Epithelial cell of proximal tubule (primary cell): Measurements from ENCODE around the gene E2F3. TPM values are rescaled to one million over a fixed set of nuclear protein-coding genes. Genes with fewer than 3 reads are reported as not detected.

Experiments
- DNase-seq: peaks from one replicate; pipeline ENCODE4 v3.0.0-alpha.2; 2011; ENCODE audit warnings: low read depth
- H3K4me3 ChIP-seq: 2 replicates; pipeline ENCODE4 v1.5.1; 2011; ENCODE audit warnings: low read depth, mild to moderate bottlenecking, low read length
- CTCF ChIP-seq: conservative IDR thresholded peaks from 2 replicates; pipeline ENCODE4 v1.5.1; 2012; ENCODE audit warnings: low read depth, mild to moderate bottlenecking, low read length
- total RNA-seq: library from RNA; depleted of rRNA; stranded (reverse); fragments of >200 nt; gene quantifications from 2 replicates; pipeline ENCODE4 v1.2.3, GENCODE V29; 2015

Gene E2F3
- total RNA-seq, 1 donor from 2014 or later: 12.5 TPM

- TF ChIP-seq CTCF: no peak
- DNase-seq: no peak
Observed at GRCh38 chr6:20432692-20433091, 31.0 kb downstream of the E2F3 start.

GRCh38 chr6:20433321-20433720 is 31.6 kb downstream of the E2F3 start:
- no peak overlapping the region for H3K4me3 ChIP-seq
- no peak for TF ChIP-seq CTCF
- no peak for DNase-seq

More at GRCh38 chr6:20432692-20433091, 31.0 kb downstream of the E2F3 start:
- no peak overlapping the region for H3K4me3 ChIP-seq

GRCh38 chr6:20433929-20434328 is 32.2 kb downstream of the E2F3 start:
- no peak overlapping the region for H3K4me3 ChIP-seq
- no peak for TF ChIP-seq CTCF
- DNase-seq: no peak

GRCh38 chr6:20434766-20435165 is 33.1 kb downstream of the E2F3 start:
- no peak overlapping the region for H3K4me3 ChIP-seq
- no peak for TF ChIP-seq CTCF
- no peak for DNase-seq

- DNase-seq: no peak
- H3K4me3 ChIP-seq: no peak overlapping the region
- TF ChIP-seq CTCF: no peak
Observed at GRCh38 chr6:20436719-20437118, 35.0 kb downstream of the E2F3 start.

GRCh38 chr6:20437639-20438038 is 36.0 kb downstream of the E2F3 start:
- no peak for TF ChIP-seq CTCF
- no peak for DNase-seq

GRCh38 chr6:20438462-20439070 is 36.9 kb downstream of the E2F3 start:
- TF ChIP-seq CTCF: no peak
- H3K4me3 ChIP-seq: no peak overlapping the region
- no peak for DNase-seq

More at GRCh38 chr6:20437639-20438038, 36.0 kb downstream of the E2F3 start:
- H3K4me3 ChIP-seq: no peak overlapping the region
